HUES6 (cell line): Measurements from ENCODE around the gene LDB2.
"Not testable (repeated sequence)": the region's sequence is repeated elsewhere in the genome, so short reads cannot be mapped to it uniquely, and the experiment has no call there.

Source experiments
- H3K27ac ChIP-seq: 2 replicates; pipeline ENCODE4 v1.7.0; 2013; ENCODE audit warnings: low read depth, mild to moderate bottlenecking, low read length, inconsistent platforms
- H3K27me3 ChIP-seq: 2 replicates; pipeline ENCODE4 v1.6.1; 2013; ENCODE audit warnings: low read length; ENCODE audit not compliant: control insufficient read depth, insufficient read depth
- H3K36me3 ChIP-seq: 2 replicates; pipeline ENCODE4 v1.6.1; 2013; ENCODE audit warnings: low read length; ENCODE audit not compliant: control insufficient read depth, insufficient read depth
- H3K4me1 ChIP-seq: 2 replicates; pipeline ENCODE4 v1.6.1; 2013; ENCODE audit warnings: low read length; ENCODE audit not compliant: control insufficient read depth, insufficient read depth
- H3K4me3 ChIP-seq: 2 replicates; pipeline ENCODE4 v1.5.1; 2013; ENCODE audit warnings: low read depth, low read length
- H3K9ac ChIP-seq: one replicate; pipeline ENCODE4 v1.6.1; 2013; ENCODE audit warnings: mild to moderate bottlenecking, low read length
- H3K9me3 ChIP-seq: 2 replicates; pipeline ENCODE4 v1.6.1; 2013; ENCODE audit warnings: low read depth, low read length; ENCODE audit not compliant: control insufficient read depth, insufficient read depth

Gene LDB2

GRCh38 chr4:16557316-16557715 is 341.1 kb downstream of the LDB2 start:
- peaks cover 12% of the 10 kb centered on the region for H3K9me3 ChIP-seq
- H3K27ac ChIP-seq, H3K27me3 ChIP-seq: not testable (repeated sequence)

GRCh38 chr4:16555156-16555555 is 343.3 kb downstream of the LDB2 start:
- peaks cover 12% of the 10 kb centered on the region for H3K9me3 ChIP-seq
- no peaks in the 10 kb centered on the region for H3K36me3 ChIP-seq
- H3K27me3 ChIP-seq: no peaks in the 10 kb centered on the region
- H3K9ac ChIP-seq: no peak overlapping the region
- no peak overlapping the region for H3K4me3 ChIP-seq
- H3K27ac ChIP-seq: no peak overlapping the region
- H3K4me1 ChIP-seq: no peaks in the 10 kb centered on the region

More at GRCh38 chr4:16557316-16557715, 341.1 kb downstream of the LDB2 start:
- not testable (repeated sequence) for H3K36me3 ChIP-seq, H3K9ac ChIP-seq, H3K4me3 ChIP-seq, H3K4me1 ChIP-seq

- no peaks in the 10 kb centered on the region for H3K36me3 ChIP-seq
- H3K27me3 ChIP-seq: no peaks in the 10 kb centered on the region
- H3K4me3 ChIP-seq: no peak overlapping the region
- H3K9me3 ChIP-seq: no peaks in the 10 kb centered on the region
- H3K4me1 ChIP-seq: no peaks in the 10 kb centered on the region
- no peak overlapping the region for H3K9ac ChIP-seq
- H3K27ac ChIP-seq: no peak overlapping the region
These were observed 347.9 kb downstream of the LDB2 start for GRCh38 chr4:16550531-16550930.

- H3K9ac ChIP-seq: no peak overlapping the region
- no peak overlapping the region for H3K27ac ChIP-seq
- H3K4me1 ChIP-seq: no peaks in the 10 kb centered on the region
- no peaks in the 10 kb centered on the region for H3K27me3 ChIP-seq
- no peak overlapping the region for H3K4me3 ChIP-seq
- no peaks in the 10 kb centered on the region for H3K36me3 ChIP-seq
- H3K9me3 ChIP-seq: no peaks in the 10 kb centered on the region
These were observed 352.8 kb downstream of the LDB2 start for GRCh38 chr4:16545656-16546055.

GRCh38 chr4:16544869-16545268 is 353.6 kb downstream of the LDB2 start:
- Histone ChIP-seq H3K4me1 (no peaks in the 10 kb centered on the region), H3K9ac (no peak overlapping the region), H3K9me3 (no peaks in the 10 kb centered on the region), H3K4me3 (no peak overlapping the region), H3K27me3 (no peaks in the 10 kb centered on the region), H3K36me3 (no peaks in the 10 kb centered on the region), H3K27ac (no peak overlapping the region)

- no peak overlapping the region for H3K9ac ChIP-seq
- H3K27me3 ChIP-seq: no peaks in the 10 kb centered on the region
- no peaks in the 10 kb centered on the region for H3K36me3 ChIP-seq
- H3K27ac ChIP-seq: no peak overlapping the region
- H3K4me3 ChIP-seq: no peak overlapping the region
- H3K9me3 ChIP-seq: no peaks in the 10 kb centered on the region
- no peaks in the 10 kb centered on the region for H3K4me1 ChIP-seq
These were observed 354.2 kb downstream of the LDB2 start for GRCh38 chr4:16544251-16544721.

- H3K27me3 ChIP-seq: no peaks in the 10 kb centered on the region
- H3K4me3 ChIP-seq: no peak overlapping the region
- H3K27ac ChIP-seq: no peak overlapping the region
- H3K9ac ChIP-seq: no peak overlapping the region
- H3K9me3 ChIP-seq: no peaks in the 10 kb centered on the region
- H3K4me1 ChIP-seq: no peaks in the 10 kb centered on the region
- no peaks in the 10 kb centered on the region; the same call in 1 of the 2 replicates for H3K36me3 ChIP-seq
These were observed 360.5 kb downstream of the LDB2 start for GRCh38 chr4:16537926-16538325.

- H3K9ac ChIP-seq: no peak overlapping the region
- no peak overlapping the region for H3K4me3 ChIP-seq
- no peaks in the 10 kb centered on the region; the same call in 1 of the 2 replicates for H3K36me3 ChIP-seq
- no peaks in the 10 kb centered on the region for H3K9me3 ChIP-seq
- no peaks in the 10 kb centered on the region for H3K4me1 ChIP-seq
- no peak overlapping the region for H3K27ac ChIP-seq
- H3K27me3 ChIP-seq: no peaks in the 10 kb centered on the region
These were observed 366.0 kb downstream of the LDB2 start for GRCh38 chr4:16532240-16532970.

- Histone ChIP-seq H3K36me3 (no peaks in the 10 kb centered on the region), H3K9ac (no peak overlapping the region), H3K9me3 (no peaks in the 10 kb centered on the region), H3K27me3 (no peaks in the 10 kb centered on the region), H3K27ac (no peak overlapping the region), H3K4me1 (no peaks in the 10 kb centered on the region), H3K4me3 (no peak overlapping the region)
These were observed 367.5 kb downstream of the LDB2 start for GRCh38 chr4:16530688-16531635.

- no peaks in the 10 kb centered on the region for H3K4me1 ChIP-seq
- H3K27me3 ChIP-seq: no peaks in the 10 kb centered on the region
- no peaks in the 10 kb centered on the region for H3K9me3 ChIP-seq
- H3K4me3 ChIP-seq: no peak overlapping the region
- no peak overlapping the region for H3K9ac ChIP-seq
- H3K36me3 ChIP-seq: no peaks in the 10 kb centered on the region
- no peak overlapping the region for H3K27ac ChIP-seq
These were observed 373.4 kb downstream of the LDB2 start for GRCh38 chr4:16524911-16525554.
